Karpas-422 (cell line): ENCODE data around the gene ATP5PF. TPM values are rescaled to one million over a fixed set of nuclear protein-coding genes. Genes with fewer than 3 reads are reported as not detected.

ENCODE experiments used
- DNase-seq: peaks from one replicate; pipeline ENCODE4 v3.0.0-alpha.2; 2015
- H2AFZ ChIP-seq: fragments of 200-600 bp; sonication (generic); 2 replicates; pipeline ENCODE4 v1.6.1; 2014; ENCODE audit warnings: antibody characterized with exemption, low read length, mixed read lengths
- H3K27ac ChIP-seq: fragments of 200-600 bp; sonication (generic); 2 replicates; pipeline ENCODE4 v1.5.1; 2014; ENCODE audit warnings: mild to moderate bottlenecking, low read length, moderate library complexity
- H3K27me3 ChIP-seq: fragments of 200-600 bp; sonication (generic); 2 replicates; pipeline ENCODE4 v1.6.1; 2014; ENCODE audit warnings: low read length, mixed read lengths
- H3K36me3 ChIP-seq: fragments of 200-600 bp; sonication (generic); 2 replicates; pipeline ENCODE4 v1.6.1; 2014; ENCODE audit warnings: low read length, mixed read lengths; ENCODE audit not compliant: insufficient read depth
- H3K4me1 ChIP-seq: fragments of 200-600 bp; sonication (generic); 2 replicates; pipeline ENCODE4 v1.6.1; 2014; ENCODE audit warnings: mild to moderate bottlenecking, low read length, mixed read lengths
- H3K4me2 ChIP-seq: fragments of 200-600 bp; sonication (generic); 2 replicates; pipeline ENCODE4 v1.6.1; 2014; ENCODE audit warnings: low read length, low read depth, mild to moderate bottlenecking; ENCODE audit not compliant: poor library complexity, severe bottlenecking
- H3K4me3 ChIP-seq: fragments of 200-600 bp; sonication (generic); 2 replicates; pipeline ENCODE4 v1.5.1; 2014; ENCODE audit warnings: mild to moderate bottlenecking, antibody characterized with exemption, low read length, mixed read lengths
- H3K79me2 ChIP-seq: fragments of 200-600 bp; sonication (generic); 2 replicates; pipeline ENCODE4 v1.6.1; 2014; ENCODE audit warnings: mild to moderate bottlenecking, low read length, mixed read lengths
- H3K9ac ChIP-seq: fragments of 200-600 bp; sonication (generic); 2 replicates; pipeline ENCODE4 v1.6.0; 2014; ENCODE audit warnings: low read length
- H3K9me2 ChIP-seq: fragments of 200-600 bp; sonication (generic), shearing (Covaris generic); replicated peaks from 2 replicates; pipeline ENCODE4 v1.6.0; 2014; ENCODE audit warnings: mild to moderate bottlenecking, low read length, moderate library complexity; ENCODE audit not compliant: insufficient read depth
- H3K9me3 ChIP-seq: fragments of 300-700, 200-600 bp; sonication (generic); 2 replicates; pipeline ENCODE4 v1.6.1; 2014; ENCODE audit warnings: low read length, mixed read lengths
- H4K20me1 ChIP-seq: fragments of 200-600 bp; sonication (generic); 2 replicates; pipeline ENCODE4 v1.6.1; 2014; ENCODE audit warnings: mild to moderate bottlenecking, antibody characterized with exemption, low read length, low read depth; ENCODE audit not compliant: insufficient read depth
- total RNA-seq: library from RNA; depleted of rRNA; stranded (reverse); fragments of >200 nt; shearing (Covaris generic); gene quantifications from 2 replicates; pipeline ENCODE4 v1.2.3, GENCODE V29; 2014; ENCODE audit warnings: low replicate concordance; rRNA removed

ATP5PF gene
- total RNA-seq, 1 experiment from 2014 or later, result 115 TPM

DNA sequence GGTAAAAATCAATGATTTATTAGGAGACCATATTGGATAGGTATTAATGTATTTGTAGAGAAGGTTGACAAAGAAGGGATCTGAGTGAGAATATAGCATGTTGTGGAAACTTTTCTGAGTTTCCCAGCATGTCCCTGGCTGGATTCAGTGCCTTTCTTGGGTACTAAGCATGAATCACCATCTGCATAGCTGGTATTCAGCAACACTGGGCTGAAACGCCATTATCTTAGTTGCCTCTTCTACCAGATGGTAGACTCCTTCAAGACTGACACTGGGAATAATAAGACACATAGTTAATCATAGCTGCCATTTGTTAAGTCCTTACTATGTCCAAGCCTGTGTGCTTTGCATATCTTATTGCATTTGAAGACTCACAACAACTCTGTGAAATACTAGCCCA lies 45.5 kb downstream of the ATP5PF start:
- Histone ChIP-seq H3K9me3 (no peaks in the 10 kb centered on the region), H3K27ac (no peak overlapping the region), H2AFZ (no peak overlapping the region), H3K9me2 (no peaks in the 10 kb centered on the region), H4K20me1 (no peaks in the 10 kb centered on the region), H3K36me3 (no peaks in the 10 kb centered on the region), H3K9ac (no peak overlapping the region), H3K27me3 (no peaks in the 10 kb centered on the region), H3K79me2 (no peaks in the 10 kb centered on the region), H3K4me1 (no peaks in the 10 kb centered on the region), H3K4me3 (no peak overlapping the region), H3K4me2 (no peak overlapping the region)
- DNase-seq, result no peak

DNA sequence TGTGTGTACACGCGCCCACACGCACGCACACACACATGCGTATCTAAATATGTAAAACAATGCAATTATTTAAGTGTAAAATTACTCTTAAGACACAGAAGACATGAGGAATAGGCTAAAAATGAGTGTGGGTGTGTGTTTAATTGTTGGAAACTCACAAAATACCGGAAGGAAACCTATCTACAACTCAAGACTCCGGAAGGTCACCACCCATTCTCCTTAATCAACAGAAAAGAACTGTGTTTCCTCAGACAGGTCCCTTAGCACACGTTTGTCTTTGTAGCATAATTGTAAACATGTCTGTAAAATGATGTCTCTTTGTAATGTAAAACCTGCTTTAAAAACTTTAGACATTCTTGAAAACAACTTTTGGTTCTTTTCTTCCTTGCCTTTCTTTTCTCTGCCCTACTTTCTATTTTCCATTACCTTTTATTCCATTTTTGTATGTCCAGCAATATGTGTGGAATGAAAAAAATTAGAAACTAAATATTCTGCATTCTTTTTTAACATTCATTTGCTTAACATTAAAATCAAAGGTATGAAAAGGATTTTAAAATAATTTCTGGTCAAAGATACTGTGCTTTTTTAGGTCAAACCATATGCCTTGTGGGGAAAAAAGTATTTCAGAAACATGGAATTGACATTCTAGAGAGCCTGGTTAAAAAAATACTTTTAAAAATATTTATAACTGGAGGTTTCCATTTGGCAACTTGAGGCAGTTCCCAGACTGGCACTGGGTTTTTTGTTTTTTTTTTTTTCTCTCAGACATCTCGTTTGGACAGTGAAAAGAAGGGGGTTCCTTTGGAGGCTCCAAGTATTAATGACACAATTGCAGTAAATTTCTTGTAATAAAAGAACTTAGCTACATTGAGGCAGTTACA lies 46.2 kb downstream of the ATP5PF start:
- DNase-seq, result no peak
- H3K27ac ChIP-seq, result no peak overlapping the region
- H3K4me1 ChIP-seq, result no peaks in the 10 kb centered on the region
- no peaks in the 10 kb centered on the region for H3K79me2 ChIP-seq
- H4K20me1 ChIP-seq, result no peaks in the 10 kb centered on the region
- H3K9me3 ChIP-seq, result no peaks in the 10 kb centered on the region
- no peaks in the 10 kb centered on the region for H3K9me2 ChIP-seq
- H3K27me3 ChIP-seq, result no peaks in the 10 kb centered on the region
- no peak overlapping the region for H2AFZ ChIP-seq
- no peak overlapping the region for H3K4me2 ChIP-seq
- H3K4me3 ChIP-seq, result no peak overlapping the region
- H3K36me3 ChIP-seq, result no peaks in the 10 kb centered on the region
- H3K9ac ChIP-seq, result no peak overlapping the region

GRCh38 chr21:25687787-25688186 lies 46.9 kb downstream of the ATP5PF start:
- H3K27ac ChIP-seq, result no peak overlapping the region
- no peaks in the 10 kb centered on the region for H3K79me2 ChIP-seq
- H3K9me2 ChIP-seq, result no peaks in the 10 kb centered on the region
- H3K36me3 ChIP-seq, result no peaks in the 10 kb centered on the region
- no peak for DNase-seq
- no peaks in the 10 kb centered on the region for H3K27me3 ChIP-seq
- no peak overlapping the region for H3K4me2 ChIP-seq
- no peaks in the 10 kb centered on the region for H3K4me1 ChIP-seq
- H2AFZ ChIP-seq, result no peak overlapping the region
- H3K9ac ChIP-seq, result no peak overlapping the region
- no peak overlapping the region for H3K4me3 ChIP-seq
- no peaks in the 10 kb centered on the region for H3K9me3 ChIP-seq
- H4K20me1 ChIP-seq, result no peaks in the 10 kb centered on the region

GRCh38 chr21:25682382-25682781 lies 52.3 kb downstream of the ATP5PF start:
- Histone ChIP-seq H3K9me3 (no peaks in the 10 kb centered on the region), H2AFZ (no peak overlapping the region), H3K36me3 (no peaks in the 10 kb centered on the region), H3K27ac (no peak overlapping the region), H3K79me2 (no peaks in the 10 kb centered on the region), H3K4me2 (no peak overlapping the region), H3K27me3 (no peaks in the 10 kb centered on the region), H3K9me2 (no peaks in the 10 kb centered on the region), H4K20me1 (no peaks in the 10 kb centered on the region), H3K4me1 (no peaks in the 10 kb centered on the region), H3K4me3 (no peak overlapping the region), H3K9ac (no peak overlapping the region)
- no peak for DNase-seq

GRCh38 chr21:25676451-25676850 lies 58.3 kb downstream of the ATP5PF start:
- H3K9me3 ChIP-seq, result no peaks in the 10 kb centered on the region
- H3K9ac ChIP-seq, result no peak overlapping the region
- no peaks in the 10 kb centered on the region for H4K20me1 ChIP-seq
- H3K4me2 ChIP-seq, result no peak overlapping the region
- H2AFZ ChIP-seq, result no peak overlapping the region
- no peak overlapping the region for H3K27ac ChIP-seq
- no peaks in the 10 kb centered on the region for H3K27me3 ChIP-seq
- DNase-seq, result no peak
- no peaks in the 10 kb centered on the region for H3K9me2 ChIP-seq
- H3K4me1 ChIP-seq, result no peaks in the 10 kb centered on the region
- no peak overlapping the region for H3K4me3 ChIP-seq
- no peaks in the 10 kb centered on the region for H3K79me2 ChIP-seq
- no peaks in the 10 kb centered on the region for H3K36me3 ChIP-seq

Other genes starting within 250 kb of the ATP5PF start
- gene MRPL39, start 127.4 kb downstream of the ATP5PF start, total RNA-seq, result 40.0 and 47.9 TPM in 2 replicates
- gene JAM2, start 95.6 kb downstream of the ATP5PF start, total RNA-seq, result 0.26 and 0.83 TPM in 2 replicates
- 20.7 and 29.6 TPM in 2 replicates for gene GABPA, start 68 bp upstream of the ATP5PF start, total RNA-seq